Osteoblast (primary cell): ENCODE results near the gene BEND6. TPM values are rescaled to one million over a fixed set of nuclear protein-coding genes. Genes with fewer than 3 reads are reported as not detected.

Experiments used
- DNase-seq: peaks from one replicate; pipeline ENCODE4 v3.0.0; 2011; ENCODE audit warnings: low spot score, mixed read lengths; ENCODE audit not compliant: insufficient read length; ENCODE audit errors: missing footprints
- H2AFZ ChIP-seq: 2 replicates; pipeline ENCODE4 v1.6.0; 2011; ENCODE audit warnings: mild to moderate bottlenecking, low read length
- H3K27ac ChIP-seq: 2 replicates; pipeline ENCODE4 v1.5.1; 2011; ENCODE audit warnings: mild to moderate bottlenecking, low read depth, low read length, moderate library complexity
- H3K27me3 ChIP-seq: 2 replicates; pipeline ENCODE4 v1.6.0; 2012; ENCODE audit warnings: mild to moderate bottlenecking, control low read depth, inconsistent platforms, low read length, moderate library complexity; ENCODE audit not compliant: insufficient read depth
- H3K36me3 ChIP-seq: 2 replicates; pipeline ENCODE4 v1.5.1; 2011; ENCODE audit warnings: mild to moderate bottlenecking, low read length, control low read depth, moderate library complexity; ENCODE audit not compliant: insufficient read depth
- H3K4me1 ChIP-seq: 2 replicates; pipeline ENCODE4 v1.5.1; 2011; ENCODE audit warnings: mild to moderate bottlenecking, low read length, control low read depth, moderate library complexity; ENCODE audit not compliant: insufficient read depth
- H3K4me2 ChIP-seq: 2 replicates; pipeline ENCODE4 v1.6.0; 2011; ENCODE audit warnings: mild to moderate bottlenecking, low read length; ENCODE audit not compliant: insufficient read depth
- H3K4me3 ChIP-seq: fragments of 200-600 bp; sonication (generic); 3 replicates; pipeline ENCODE4 v1.5.1; 2012; ENCODE audit warnings: mild to moderate bottlenecking, low read length, inconsistent platforms; ENCODE audit not compliant: insufficient read depth
- H3K79me2 ChIP-seq: 2 replicates; pipeline ENCODE4 v1.6.0; 2012; ENCODE audit warnings: mild to moderate bottlenecking, low read length, control low read depth, inconsistent platforms; ENCODE audit not compliant: insufficient read depth
- H3K9me3 ChIP-seq: 2 replicates; pipeline ENCODE4 v1.5.1; 2011; ENCODE audit warnings: low read depth, low read length, control low read depth
- H4K20me1 ChIP-seq: 2 replicates; pipeline ENCODE4 v1.6.0; 2012; ENCODE audit warnings: mild to moderate bottlenecking, low read length, control low read depth; ENCODE audit not compliant: insufficient read depth
- CTCF ChIP-seq: IDR thresholded peaks from 2 replicates; pipeline ENCODE4 v1.5.1; 2011; ENCODE audit warnings: mild to moderate bottlenecking, low read depth, low read length, moderate library complexity; ENCODE audit errors: extremely low read depth
- total RNA-seq: library from RNA; depleted of rRNA; stranded (reverse); fragments of >200 nt; gene quantifications from 2 replicates; pipeline ENCODE4 v1.2.3, GENCODE V29; 2012

Gene BEND6
- total RNA-seq, 1 donor, result 22.4 TPM

- DNase-seq, result no peak
- Histone ChIP-seq H3K27ac (no peak overlapping the region), H3K9me3 (no peaks in the 10 kb centered on the region), H3K4me3 (peak overlapping the region; percentile 5), H3K79me2 (peaks cover 35% of the 10 kb centered on the region), H3K36me3 (peaks cover 37% of the 10 kb centered on the region), H4K20me1 (no peaks in the 10 kb centered on the region), H2AFZ (no peak overlapping the region), H3K4me2 (peak overlapping the region; percentile 6), H3K27me3 (no peaks in the 10 kb centered on the region), H3K4me1 (peaks cover 10% of the 10 kb centered on the region)
- no peak for TF ChIP-seq CTCF
Observed at GRCh38 chr6:57048577-57048976, 93.7 kb downstream of the BEND6 start.

GRCh38 chr6:57063847-57064246 lies 108.9 kb downstream of the BEND6 start:
- H4K20me1 ChIP-seq, result no peaks in the 10 kb centered on the region
- no peak for TF ChIP-seq CTCF
- H3K27ac ChIP-seq, result no peak overlapping the region
- peaks cover 2% of the 10 kb centered on the region for H3K36me3 ChIP-seq
- H3K4me2 ChIP-seq, result no peak overlapping the region
- H2AFZ ChIP-seq, result no peak overlapping the region
- no peak overlapping the region for H3K4me3 ChIP-seq
- no peak for DNase-seq
- H3K27me3 ChIP-seq, result no peaks in the 10 kb centered on the region
- peaks cover 15% of the 10 kb centered on the region for H3K4me1 ChIP-seq
- no peaks in the 10 kb centered on the region for H3K9me3 ChIP-seq
- H3K79me2 ChIP-seq, result no peaks in the 10 kb centered on the region

GRCh38 chr6:57064809-57065208 lies 109.9 kb downstream of the BEND6 start:
- Histone ChIP-seq H4K20me1 (no peaks in the 10 kb centered on the region), H3K4me1 (peaks cover 16% of the 10 kb centered on the region), H3K36me3 (no peaks in the 10 kb centered on the region), H3K27me3 (no peaks in the 10 kb centered on the region), H2AFZ (no peak overlapping the region), H3K27ac (no peak overlapping the region), H3K9me3 (no peaks in the 10 kb centered on the region), H3K4me3 (no peak overlapping the region), H3K79me2 (no peaks in the 10 kb centered on the region), H3K4me2 (no peak overlapping the region)
- peak; percentile 77 for DNase-seq
- TF ChIP-seq CTCF, result no peak

GRCh38 chr6:57068061-57068460 lies 113.2 kb downstream of the BEND6 start:
- H3K36me3 ChIP-seq, result no peaks in the 10 kb centered on the region
- TF ChIP-seq CTCF, result no peak
- H3K4me1 ChIP-seq, result peaks cover 16% of the 10 kb centered on the region
- no peak for DNase-seq
- H3K27me3 ChIP-seq, result no peaks in the 10 kb centered on the region
- H3K4me2 ChIP-seq, result no peak overlapping the region
- H3K4me3 ChIP-seq, result no peak overlapping the region
- H4K20me1 ChIP-seq, result no peaks in the 10 kb centered on the region
- no peak overlapping the region for H2AFZ ChIP-seq
- no peaks in the 10 kb centered on the region for H3K9me3 ChIP-seq
- H3K79me2 ChIP-seq, result no peaks in the 10 kb centered on the region
- peak overlapping the region; percentile 52 for H3K27ac ChIP-seq
